Neural crest cell (in vitro differentiated cells): ENCODE results near the gene FHIP1A. TPM values are rescaled to one million over a fixed set of nuclear protein-coding genes. Genes with fewer than 3 reads are reported as not detected.

Source experiments
- DNase-seq: peaks from one replicate; pipeline ENCODE4 v3.0.0; 2021; ENCODE audit warnings: low read depth, mixed read lengths, low spot score
- H3K27ac Mint-ChIP-seq: one replicate; pipeline ENCODE4 v1.8.0; 2021; ENCODE audit warnings: mild to moderate bottlenecking, mixed read lengths; ENCODE audit not compliant: unreplicated experiment
- H3K27me3 Mint-ChIP-seq: 2 replicates; pipeline ENCODE4 v1.8.0; 2021; ENCODE audit warnings: low read depth, mild to moderate bottlenecking, mixed read lengths
- H3K36me3 Mint-ChIP-seq: 2 replicates; pipeline ENCODE4 v1.8.0; 2021; ENCODE audit warnings: low read depth, mild to moderate bottlenecking, mixed read lengths
- H3K4me1 Mint-ChIP-seq: 2 replicates; pipeline ENCODE4 v1.8.0; 2021; ENCODE audit warnings: mixed read lengths
- H3K4me3 Mint-ChIP-seq: one replicate; pipeline ENCODE4 v1.8.0; 2021; ENCODE audit warnings: mild to moderate bottlenecking, mixed read lengths
- H3K9me3 Mint-ChIP-seq: 2 replicates; pipeline ENCODE4 v1.8.0; 2021; ENCODE audit warnings: mixed read lengths
- total RNA-seq: library from RNA; stranded (reverse); gene quantifications from 2 replicates; pipeline ENCODE4 v1.2.1, GENCODE V29; 2021
- TF ChIP-seq, protein P1 (sequence below): fragments of 200-600 bp; sonication (generic); conservative IDR thresholded peaks from 2 replicates; pipeline ENCODE4 v1.5.0; 2021; ENCODE audit warnings: antibody characterized with exemption, mild to moderate bottlenecking

The FHIP1A gene
- total RNA-seq, 1 donor from 2014 or later, result not detected

DNA sequence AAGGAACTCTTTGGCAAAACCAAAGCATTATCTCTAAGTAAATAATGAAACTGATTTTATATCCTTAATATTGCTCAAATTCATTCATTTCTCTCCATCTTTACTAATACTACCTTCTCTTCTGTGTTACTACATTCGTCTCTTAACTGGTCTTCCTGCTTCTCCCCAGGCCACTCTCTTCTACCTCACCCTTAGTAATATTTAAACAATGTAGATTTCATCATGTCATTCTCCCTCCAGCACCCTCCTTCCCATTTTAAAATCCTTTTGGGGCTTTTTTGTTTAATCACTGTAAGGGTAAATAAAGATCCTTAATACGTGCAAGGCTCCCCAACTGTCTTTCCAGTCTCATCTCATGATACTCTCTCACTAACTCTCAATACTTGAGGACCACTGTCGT, 19.4 kb downstream of the FHIP1A start:
- Mint-ChIP-seq H3K9me3 (no peaks in the 10 kb centered on the region), H3K4me1 (no peaks in the 10 kb centered on the region), H3K36me3 (no peaks in the 10 kb centered on the region), H3K4me3 (no peak overlapping the region), H3K27me3 (peaks cover 3% of the 10 kb centered on the region), H3K27ac (no peak overlapping the region)
- no peak for DNase-seq
- TF ChIP-seq, protein P1, sequence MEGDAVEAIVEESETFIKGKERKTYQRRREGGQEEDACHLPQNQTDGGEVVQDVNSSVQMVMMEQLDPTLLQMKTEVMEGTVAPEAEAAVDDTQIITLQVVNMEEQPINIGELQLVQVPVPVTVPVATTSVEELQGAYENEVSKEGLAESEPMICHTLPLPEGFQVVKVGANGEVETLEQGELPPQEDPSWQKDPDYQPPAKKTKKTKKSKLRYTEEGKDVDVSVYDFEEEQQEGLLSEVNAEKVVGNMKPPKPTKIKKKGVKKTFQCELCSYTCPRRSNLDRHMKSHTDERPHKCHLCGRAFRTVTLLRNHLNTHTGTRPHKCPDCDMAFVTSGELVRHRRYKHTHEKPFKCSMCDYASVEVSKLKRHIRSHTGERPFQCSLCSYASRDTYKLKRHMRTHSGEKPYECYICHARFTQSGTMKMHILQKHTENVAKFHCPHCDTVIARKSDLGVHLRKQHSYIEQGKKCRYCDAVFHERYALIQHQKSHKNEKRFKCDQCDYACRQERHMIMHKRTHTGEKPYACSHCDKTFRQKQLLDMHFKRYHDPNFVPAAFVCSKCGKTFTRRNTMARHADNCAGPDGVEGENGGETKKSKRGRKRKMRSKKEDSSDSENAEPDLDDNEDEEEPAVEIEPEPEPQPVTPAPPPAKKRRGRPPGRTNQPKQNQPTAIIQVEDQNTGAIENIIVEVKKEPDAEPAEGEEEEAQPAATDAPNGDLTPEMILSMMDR, result no peak

DNA sequence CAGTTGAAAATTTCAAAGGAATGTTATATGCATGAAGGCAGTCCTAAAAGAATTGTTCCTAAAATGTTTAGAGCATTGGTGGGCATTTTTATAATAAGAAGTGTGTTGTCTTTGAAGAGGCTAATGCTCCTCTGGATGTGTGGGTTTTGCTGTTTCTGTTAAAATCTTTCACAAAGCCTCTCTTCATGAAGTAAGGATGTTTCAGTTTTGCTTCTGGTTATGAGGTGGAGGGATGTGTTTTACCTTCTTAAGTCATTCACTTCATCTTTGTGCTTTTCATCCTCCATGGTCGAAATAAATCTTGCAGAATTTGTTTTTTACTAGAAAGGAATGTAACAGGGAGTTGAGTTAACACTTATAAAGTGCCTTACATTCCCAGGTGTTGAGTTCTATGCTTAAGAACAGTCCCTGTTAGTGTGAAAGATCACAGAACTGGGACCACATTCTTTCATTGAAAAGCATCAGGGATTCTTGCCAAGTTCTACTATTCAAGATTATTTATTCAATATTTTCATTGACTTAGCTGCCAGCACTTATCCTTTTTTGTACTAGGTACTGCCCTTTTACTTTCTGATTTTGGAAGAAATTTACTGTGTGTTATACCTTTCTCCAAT, 21.1 kb downstream of the FHIP1A start:
- Mint-ChIP-seq H3K36me3 (no peaks in the 10 kb centered on the region), H3K4me1 (no peaks in the 10 kb centered on the region), H3K4me3 (no peak overlapping the region), H3K27ac (no peak overlapping the region), H3K27me3 (peaks cover 3% of the 10 kb centered on the region), H3K9me3 (no peaks in the 10 kb centered on the region)
- TF ChIP-seq, protein P1, result no peak
- no peak for DNase-seq

DNA sequence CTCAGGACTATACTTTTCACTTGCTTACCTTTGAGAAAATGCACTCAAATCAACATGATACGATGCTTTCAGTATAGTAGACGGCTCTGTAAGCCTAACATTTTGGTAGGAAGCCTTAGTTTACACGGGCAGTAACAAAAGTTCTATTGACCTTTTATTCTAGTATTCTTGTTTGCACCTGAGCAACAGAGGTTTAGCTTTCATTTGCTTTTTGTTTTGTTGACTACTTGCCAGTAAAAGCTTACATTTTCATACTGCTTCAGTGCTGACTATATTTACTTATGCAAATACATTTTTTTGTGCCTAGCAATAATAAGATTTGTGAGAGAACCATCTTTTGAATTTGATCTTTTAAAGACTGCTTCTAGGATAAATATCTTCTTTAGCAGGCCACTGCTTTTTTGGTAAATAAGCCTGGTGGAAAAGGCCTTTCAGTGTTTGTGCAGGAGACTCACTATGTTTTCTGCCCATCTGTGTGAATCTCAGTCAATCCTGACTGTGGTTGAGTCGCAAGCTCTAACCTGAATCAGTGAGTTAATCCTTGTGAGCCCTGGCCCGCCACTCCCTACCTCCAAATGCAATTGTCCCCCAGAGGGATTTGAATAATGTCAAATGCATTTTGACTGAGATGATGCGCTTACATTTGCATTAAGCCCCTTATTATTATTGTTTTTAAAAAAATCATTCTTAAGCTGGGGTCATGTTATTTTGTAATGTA, 21.9 kb downstream of the FHIP1A start:
- H3K9me3 Mint-ChIP-seq, result no peaks in the 10 kb centered on the region
- DNase-seq, result no peak

DNA sequence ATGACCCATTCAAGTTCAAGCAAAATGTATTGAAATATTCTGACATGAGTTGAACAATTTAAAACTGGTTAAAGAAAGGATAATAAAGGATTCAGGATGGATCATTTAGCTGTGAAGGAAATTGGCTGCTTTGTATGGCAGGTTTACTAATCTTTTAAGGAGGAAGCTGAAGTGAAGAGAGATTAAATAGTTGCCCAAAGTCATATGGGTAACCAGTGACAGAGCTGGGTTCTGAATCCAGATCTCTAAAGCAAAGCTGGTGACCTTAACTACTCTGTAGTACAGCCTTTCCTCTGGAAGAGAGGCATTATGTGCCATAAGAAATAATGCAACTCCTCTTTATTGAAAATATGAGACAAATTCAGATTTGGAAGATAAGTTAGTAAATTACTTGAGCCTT, 22.8 kb downstream of the FHIP1A start:
- TF ChIP-seq, protein P1, result no peak
- Mint-ChIP-seq H3K9me3 (no peaks in the 10 kb centered on the region), H3K4me3 (no peak overlapping the region), H3K4me1 (no peaks in the 10 kb centered on the region), H3K27ac (no peak overlapping the region), H3K27me3 (peaks cover 3% of the 10 kb centered on the region), H3K36me3 (no peaks in the 10 kb centered on the region)
- DNase-seq, result no peak

More for the DNA sequence above, 21.9 kb downstream of the FHIP1A start:
- Mint-ChIP-seq H3K36me3 (no peaks in the 10 kb centered on the region), H3K4me3 (no peak overlapping the region), H3K4me1 (no peaks in the 10 kb centered on the region), H3K27ac (no peak overlapping the region), H3K27me3 (peaks cover 3% of the 10 kb centered on the region)
- TF ChIP-seq, protein P1, result no peak

DNA sequence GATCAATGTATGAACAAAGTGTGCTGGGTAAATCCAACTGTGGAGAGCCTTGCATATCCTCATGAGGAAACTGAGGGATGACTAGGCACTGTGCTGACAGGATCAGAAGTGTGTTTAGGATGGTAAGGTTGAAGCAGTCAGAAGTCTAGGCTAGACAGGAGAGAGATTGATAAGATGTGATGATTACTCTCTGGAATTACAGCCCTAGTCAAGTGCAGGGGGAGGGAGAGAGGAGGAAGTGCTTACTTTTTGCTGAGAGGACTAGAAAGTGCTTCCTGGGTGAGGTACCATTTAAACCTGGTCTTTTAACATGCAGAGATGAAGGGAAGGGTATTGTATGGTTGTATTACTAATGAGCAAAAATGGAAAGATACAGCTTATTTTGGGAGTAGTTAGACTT, 23.7 kb downstream of the FHIP1A start:
- TF ChIP-seq, protein P1, result no peak
- no peak overlapping the region for H3K27ac Mint-ChIP-seq
- H3K27me3 Mint-ChIP-seq, result peaks cover 3% of the 10 kb centered on the region
- no peaks in the 10 kb centered on the region for H3K36me3 Mint-ChIP-seq
- no peak overlapping the region for H3K4me3 Mint-ChIP-seq
- H3K9me3 Mint-ChIP-seq, result no peaks in the 10 kb centered on the region
- no peaks in the 10 kb centered on the region for H3K4me1 Mint-ChIP-seq
- no peak for DNase-seq
